Measurements from ENCODE around the gene TTLL11.

TTLL11 gene

DNA sequence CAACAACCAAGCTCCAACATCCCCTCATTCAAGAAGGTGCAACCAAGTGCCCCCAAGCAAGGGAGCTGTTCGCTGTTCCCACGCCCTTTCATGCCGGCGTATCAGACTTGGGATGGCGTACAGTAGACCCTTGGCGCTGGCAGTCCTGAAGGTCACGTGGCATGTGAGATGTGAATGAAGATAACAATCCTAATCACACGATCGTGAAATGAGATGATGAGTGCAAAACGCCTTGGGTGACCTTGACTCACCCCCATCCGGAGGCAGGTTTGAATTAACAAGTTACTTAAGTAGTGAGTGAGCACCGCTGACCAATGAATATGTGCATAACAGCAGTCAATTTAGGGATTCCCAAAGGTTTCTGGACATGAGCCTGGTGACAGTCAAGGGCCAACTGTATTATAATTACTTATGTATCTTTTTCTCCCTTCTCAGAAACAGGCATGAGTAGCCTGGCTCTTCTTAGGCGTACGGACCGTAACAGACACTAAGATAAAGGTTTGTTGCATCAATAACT is 150.2 kb downstream of the TTLL11 start:
- no peak for DNase-seq (ENCODE audit: low spot score)

DNA sequence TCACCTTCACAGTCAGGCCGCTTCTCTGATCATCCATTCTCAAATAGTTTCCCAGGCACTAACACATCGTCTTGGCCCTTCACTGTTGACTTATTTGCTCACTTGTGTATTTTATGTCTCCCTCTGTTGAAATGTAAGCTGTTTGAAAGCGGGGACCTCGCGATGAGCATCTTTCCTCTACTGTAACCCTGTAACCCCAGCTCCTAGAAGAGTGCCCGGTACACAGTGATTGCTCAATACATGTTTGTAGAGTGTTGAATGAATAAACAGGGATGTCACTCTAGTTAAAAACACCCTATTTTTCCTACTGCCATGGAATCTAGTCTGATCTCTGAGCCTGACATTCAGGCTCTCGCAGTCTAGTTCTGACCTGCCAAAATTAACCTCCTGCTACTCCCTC is 150.8 kb downstream of the TTLL11 start:
- no peak for DNase-seq (ENCODE audit: low spot score)

DNA sequence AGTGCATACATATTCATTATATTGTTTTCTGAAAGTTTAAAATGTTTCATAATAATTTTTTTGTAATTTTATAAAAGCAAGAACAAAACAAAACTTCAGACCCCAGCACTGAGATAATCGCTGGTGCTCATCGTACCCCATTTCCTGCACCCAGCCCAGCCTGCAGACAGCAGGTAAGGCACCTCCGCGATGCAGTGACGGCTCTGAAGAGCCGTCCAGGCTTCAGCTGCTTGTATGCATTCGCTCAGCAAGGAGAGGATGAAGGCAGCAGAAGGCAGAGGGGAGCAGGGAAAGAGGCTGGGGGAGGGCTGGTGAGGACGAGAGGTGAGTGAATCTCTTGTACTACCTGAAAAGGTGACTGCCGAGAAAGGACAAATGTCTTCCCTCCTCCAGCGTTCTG is 153.5 kb downstream of the TTLL11 start:
- DNase-seq (ENCODE audit: low spot score): no peak

DNA sequence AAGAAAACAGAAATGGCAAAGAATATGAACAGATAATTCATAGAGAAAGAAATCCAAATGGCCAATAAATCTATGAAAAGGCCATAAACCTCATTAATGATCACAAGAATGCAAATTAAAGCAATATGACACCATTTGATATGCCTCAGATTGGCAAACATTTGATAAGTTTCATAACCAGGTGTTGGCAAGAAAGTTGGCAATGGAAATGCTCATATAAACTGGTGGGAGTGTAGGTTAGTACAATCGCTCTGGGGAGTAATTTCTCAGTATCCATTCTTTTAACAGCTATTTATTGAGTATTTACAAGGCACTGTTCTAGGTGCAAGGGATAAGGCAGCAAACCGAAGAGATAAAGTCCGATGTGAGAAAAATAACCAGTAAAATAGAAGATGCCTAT is 154.5 kb downstream of the TTLL11 start:
- DNase-seq (ENCODE audit: low spot score): no peak

DNA sequence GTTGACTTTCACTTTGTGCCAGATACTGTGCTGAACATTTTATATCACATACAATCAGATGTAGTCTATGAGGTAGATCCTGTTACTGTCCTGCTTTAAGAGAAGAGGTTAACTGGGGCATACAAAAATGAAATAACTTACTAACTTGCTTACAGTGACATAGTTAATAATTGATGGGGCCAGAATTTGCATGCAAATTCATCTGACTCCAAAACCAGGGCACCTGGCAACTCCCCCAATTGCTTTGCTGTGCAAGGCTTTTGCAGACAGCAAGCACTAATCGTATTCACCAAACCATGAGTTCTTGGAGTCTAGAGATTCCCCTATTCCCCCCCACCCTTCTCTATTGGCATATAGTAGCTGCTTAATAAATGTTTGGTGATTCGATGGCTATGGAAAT is 155.9 kb downstream of the TTLL11 start:
- DNase-seq (ENCODE audit: low spot score): no peak

DNA sequence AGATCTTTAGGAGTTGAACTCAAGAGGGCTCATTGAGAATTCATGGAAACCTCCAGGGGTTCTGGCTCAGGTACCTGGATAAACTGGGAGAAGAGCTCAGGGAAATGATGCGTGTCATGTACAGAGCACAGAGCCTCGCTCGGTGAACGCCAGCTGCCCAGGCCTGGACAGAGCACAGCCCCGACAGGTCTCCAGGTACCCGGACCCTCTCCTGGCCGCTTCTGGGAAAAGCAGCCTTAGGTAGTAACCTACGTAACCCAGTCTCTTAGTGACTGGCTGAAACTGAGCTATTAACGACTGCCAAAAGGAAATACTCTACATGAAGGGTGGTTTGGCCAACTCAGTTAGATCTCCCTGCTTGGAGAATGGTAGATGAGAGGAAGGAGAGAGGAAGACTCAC is 157.4 kb downstream of the TTLL11 start:
- DNase-seq (ENCODE audit: low spot score): no peak

DNA sequence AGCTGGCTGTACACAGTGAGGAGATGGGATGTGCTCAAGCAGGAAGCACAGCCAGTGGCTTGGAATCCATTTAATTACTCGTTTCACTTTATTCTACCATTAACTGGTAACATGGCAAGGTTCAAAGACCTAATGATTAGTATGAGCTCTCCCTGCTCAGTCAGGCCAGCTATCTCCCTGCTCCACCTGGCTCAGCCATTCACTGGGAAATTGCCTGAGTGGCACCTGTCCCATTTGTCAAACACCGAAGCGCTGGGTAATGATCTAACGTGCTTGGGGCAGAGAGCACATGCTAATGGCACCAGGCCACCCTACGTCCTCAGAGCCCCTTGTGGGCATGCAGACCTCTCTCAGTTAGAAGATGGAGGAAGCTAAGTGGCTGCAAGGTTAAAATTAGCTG is 162.2 kb downstream of the TTLL11 start:
- no peak for DNase-seq (ENCODE audit: low spot score)

DNA sequence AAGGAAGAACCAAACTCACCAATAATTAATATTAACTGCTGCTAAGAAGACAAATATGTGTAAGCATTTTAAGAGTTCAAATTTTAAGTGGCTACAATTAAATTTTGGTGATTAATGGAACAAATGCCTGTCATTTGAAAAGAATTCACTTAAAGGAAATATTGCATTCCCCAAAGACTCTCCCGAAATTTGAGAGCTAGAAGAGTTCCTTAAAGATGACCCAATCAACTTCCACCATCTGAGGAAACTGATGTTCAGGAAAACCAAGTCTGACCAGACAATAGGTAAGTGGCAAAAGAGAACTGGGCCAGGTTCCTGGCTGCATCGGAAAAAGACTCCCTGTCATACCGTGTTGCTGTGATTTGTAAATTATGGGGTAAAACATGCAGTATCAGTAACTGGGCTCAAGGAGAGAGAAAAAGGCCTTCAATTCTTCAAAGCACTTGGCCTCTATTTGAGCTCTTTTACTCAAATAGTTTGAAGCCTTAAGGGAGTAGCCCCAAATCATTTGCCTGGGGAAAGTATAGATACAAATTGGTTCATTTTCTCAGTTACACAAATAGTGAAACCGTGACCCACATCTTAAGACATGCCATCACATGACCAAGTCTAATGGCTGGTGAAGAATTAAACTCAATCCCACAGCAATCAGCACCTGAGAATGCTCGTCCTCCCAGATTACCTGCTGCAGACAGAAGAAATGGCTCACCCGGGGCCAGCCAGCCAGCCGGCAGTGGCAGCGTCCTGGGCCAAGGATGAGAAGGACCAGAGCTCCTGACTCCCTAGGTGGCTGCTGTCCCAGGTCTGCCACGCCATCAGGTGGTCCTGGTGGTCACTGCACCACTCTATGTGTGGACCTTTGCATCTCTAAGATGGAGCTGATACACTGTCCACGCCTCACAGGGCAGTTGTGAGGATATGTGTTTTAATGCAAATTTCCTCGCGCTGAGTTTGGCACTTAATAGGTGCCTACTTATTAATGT is 162.9 kb downstream of the TTLL11 start:
- DNase-seq (ENCODE audit: low spot score): no peak

DNA sequence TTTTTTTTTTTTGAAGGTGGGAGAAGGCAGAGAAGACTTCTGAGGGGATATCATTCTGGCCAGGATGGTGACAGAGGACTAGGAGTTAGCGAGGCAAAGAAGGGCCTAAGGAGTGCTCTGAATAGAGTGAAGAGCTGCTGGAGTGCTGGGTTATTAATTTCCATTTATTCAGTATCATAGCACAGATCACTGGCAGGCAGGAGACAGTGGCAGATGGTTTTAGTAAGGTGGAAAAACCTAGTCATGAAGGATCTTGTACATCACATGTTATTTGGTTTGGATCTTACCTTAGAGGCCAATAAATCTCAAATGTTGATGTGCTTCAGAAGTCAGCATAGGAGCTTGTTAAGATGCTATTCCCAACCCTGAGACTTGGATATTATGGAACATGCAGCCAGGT is 165.5 kb downstream of the TTLL11 start:
- no peak for DNase-seq (ENCODE audit: low spot score)

DNA sequence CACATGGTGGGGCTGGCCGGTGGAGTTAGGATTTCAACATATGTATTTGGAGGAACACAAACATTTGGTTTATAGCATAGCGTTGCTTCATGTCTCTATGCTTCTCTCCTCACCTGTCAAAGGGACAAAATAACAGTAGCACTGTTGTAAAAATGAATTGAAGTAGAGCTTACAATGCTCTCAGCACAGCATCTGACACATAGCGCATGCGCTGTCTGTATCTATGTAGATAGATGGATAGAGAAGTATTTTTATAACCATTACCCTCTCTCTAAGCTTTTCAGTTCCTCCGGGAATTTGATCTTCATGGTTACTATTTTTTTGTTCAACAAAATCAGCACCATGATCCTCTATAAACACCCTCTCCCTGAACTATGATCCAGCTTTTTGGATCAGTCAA is 166.0 kb downstream of the TTLL11 start:
- DNase-seq (ENCODE audit: low spot score): no peak

DNA sequence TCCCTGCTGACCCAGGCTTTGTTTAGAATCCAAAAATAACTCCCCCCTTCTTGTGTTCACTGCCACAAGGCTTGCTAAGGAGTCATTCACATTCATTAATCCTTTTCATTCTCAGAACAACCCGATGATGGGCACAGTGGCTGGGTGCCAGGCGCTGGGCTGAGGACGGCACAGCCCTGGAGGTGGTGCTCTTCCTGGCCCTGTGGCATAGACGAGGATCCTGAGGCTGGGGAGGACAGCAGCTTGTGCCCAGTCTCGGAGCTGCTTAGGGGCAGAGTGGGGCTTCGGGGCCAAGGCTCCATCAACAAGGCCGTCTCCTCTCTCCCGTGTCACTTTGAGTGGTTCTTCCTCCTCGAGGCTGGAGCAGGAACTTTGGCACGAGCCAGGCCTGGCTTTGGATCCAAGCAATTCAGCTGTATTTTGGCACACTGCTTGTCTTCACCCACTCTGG is 166.7 kb downstream of the TTLL11 start:
- DNase-seq (ENCODE audit: low spot score): no peak

DNA sequence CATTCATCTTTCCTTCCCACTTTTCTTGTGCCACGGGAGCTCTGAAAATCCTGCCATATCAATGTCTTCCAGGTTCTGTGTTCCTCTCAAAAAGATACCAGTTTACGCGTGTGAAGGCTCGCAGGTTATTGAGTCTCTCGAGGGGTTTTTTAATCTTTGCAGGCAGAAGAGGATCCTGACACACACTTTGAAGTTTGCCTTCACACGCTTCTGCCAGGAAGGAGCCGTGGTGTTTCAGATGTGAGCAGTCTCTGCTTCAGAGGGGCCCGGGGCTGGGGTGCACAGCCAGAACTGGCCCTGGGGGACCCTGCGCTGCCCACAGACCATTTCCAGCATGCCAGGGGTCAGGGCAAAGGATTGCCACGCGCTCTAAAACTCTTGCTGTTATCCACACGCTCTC is 167.2 kb downstream of the TTLL11 start:
- DNase-seq (ENCODE audit: low spot score): no peak

DNA sequence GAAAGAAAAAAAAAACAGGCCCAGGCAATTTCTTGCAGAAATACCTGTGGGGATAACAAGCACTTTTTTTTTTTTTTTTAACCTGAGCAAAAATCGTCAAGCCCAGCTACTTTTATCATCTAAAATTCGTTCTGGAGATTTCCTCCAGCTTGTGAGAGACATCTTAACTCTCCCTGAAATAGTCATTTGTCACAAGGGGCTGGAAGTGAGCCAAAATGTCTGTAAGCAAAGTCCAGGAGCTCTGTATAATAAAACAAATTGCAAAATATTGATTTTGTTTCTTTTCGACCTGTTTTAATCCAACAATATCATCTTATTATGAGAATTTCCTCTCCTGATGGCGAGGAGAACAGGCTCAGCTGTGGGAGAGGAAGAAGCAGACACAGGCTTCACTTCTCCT is 168.4 kb downstream of the TTLL11 start:
- DNase-seq (ENCODE audit: low spot score): no peak

DNA sequence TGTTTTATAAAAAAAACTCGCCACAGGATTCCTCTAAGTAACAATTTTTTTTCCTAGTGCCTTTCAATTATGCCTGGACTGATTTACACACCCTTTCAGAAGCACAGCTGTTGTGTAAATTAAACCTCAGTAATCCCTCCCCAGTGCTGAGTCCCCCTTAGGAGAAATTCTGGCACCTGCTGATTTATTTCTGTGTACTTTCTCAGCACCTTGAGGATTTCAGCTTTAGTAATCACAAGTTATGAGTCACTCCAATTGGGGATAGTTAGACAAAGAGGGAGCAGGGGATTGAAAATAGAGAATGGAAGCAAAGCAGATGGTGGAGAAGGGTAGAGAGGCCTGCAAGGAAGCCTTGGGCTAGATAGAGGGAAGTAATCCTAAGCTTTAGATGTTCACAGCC is 171.7 kb downstream of the TTLL11 start:
- DNase-seq (ENCODE audit: low spot score): no peak

DNA sequence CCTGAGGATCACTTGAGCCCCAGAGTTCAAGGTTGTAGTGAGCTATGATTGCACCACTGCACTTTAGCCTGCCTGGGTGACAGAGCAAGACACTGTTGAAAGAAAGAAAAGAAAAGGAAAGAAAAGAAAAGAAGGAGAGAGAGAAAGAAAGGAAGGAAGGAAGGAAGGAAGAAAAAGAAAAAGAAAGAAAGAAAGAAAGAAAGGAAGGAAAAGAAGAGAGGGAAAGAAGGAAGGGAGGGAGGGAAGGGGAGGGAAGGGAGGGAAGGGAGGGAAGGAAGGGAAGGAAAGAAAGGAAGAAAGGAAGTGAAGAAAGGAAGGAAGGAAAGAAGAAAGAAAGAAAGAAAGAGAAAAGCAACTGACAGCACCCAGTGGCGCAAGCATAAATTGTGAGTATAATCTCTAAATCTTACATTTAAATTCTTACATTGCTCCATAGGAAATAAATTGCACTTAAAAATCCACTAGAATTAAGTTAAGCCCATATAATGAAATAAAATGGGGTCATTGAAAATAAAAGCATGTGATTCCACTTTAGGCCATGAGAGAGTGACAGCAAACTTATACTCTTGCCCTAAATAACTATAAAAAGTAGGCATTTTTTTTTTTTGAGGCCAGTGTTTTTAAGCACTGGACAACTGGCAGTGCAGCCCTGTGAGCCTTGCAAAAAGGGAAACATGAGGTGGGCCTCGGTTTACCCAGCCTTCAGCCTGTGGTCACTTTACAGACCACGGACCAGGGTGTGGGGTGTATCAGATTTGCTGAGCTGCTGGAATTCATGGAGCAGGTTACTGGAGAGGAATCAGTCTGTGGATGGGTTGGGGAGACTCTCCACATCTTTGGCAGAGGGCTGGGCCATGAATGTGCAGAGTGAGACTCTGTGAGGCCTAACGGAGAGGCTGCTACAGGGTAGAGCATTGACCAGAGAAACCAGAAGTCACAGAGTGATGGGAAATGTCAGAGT is 175.5 kb downstream of the TTLL11 start:
- no peak for DNase-seq (ENCODE audit: low spot score)

DNA sequence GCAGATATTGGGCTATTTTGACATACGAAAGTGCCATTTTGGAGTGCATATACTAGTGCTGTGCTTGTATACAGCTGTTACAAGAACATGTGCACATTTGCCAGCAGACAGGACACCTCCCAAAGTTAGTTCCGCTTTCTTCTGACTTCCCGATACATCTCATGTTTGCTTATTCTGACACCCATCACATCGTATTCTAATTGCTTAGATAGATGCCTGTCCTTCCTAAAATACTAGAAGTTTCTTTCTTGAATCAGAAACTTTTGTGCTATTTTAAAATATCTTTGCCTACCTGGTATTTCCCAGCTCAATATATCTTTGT is 177.8 kb downstream of the TTLL11 start:
- DNase-seq (ENCODE audit: low spot score): no peak

DNA sequence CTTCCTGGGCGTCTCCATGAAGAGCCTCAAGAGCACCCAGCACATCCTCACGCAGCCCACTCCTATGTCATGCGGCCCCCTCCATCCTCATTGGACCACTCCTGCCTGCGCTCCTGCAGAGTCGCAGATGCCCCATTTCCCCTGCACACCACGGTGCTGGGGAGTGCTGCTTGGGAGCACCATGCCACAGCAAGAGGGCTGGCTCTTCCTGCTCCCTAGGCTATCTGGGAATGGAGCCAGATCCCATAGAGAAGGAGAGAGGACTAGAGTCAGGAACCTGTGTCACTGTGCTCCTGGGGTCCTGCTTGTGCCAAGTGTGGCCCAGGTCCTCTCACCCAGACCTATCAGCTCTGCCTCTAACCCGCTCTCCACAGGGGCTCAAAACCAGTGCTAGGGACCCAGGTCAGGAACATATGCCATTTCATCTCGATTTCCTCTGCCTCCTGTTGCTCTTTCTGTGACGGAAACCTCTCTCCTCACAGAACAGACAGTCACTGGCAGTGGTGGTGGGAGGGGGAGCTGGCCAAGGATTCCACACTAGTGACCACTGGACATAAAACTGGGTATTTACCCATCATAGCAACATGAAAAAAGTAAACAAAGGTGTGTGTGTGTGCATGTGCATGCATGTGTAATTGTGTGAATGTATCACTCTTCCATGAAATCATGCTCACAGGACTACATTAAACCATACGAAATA is 178.4 kb downstream of the TTLL11 start:
- DNase-seq (ENCODE audit: low spot score): no peak

DNA sequence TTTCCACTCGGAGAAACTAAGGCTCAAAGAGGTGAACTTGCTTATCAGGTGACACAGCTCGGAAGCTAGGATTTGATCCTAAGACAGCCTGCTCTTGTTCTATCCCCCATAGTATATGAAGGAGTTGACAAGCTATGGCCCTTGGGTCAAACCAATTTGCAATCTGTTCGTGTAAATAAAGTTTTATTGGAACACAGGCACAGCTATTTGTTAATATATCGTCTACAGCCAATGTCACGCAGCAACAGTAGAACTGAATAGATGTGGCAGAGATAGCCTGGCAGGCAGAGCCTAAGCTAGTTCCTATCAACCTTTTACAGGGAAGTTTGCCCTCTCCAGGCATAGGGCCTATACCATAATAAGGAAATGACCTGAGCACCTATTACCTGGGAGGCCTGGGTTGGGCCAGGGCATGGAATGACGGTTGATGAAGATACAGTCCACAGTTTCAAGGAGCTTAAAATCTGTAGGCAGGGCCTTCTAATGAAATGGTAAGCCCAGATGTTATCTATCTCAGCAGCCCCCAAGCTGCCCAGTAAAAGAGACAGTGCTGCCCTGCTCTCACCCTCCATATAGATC is 179.0 kb downstream of the TTLL11 start:
- no peak for DNase-seq (ENCODE audit: low spot score)

DNA sequence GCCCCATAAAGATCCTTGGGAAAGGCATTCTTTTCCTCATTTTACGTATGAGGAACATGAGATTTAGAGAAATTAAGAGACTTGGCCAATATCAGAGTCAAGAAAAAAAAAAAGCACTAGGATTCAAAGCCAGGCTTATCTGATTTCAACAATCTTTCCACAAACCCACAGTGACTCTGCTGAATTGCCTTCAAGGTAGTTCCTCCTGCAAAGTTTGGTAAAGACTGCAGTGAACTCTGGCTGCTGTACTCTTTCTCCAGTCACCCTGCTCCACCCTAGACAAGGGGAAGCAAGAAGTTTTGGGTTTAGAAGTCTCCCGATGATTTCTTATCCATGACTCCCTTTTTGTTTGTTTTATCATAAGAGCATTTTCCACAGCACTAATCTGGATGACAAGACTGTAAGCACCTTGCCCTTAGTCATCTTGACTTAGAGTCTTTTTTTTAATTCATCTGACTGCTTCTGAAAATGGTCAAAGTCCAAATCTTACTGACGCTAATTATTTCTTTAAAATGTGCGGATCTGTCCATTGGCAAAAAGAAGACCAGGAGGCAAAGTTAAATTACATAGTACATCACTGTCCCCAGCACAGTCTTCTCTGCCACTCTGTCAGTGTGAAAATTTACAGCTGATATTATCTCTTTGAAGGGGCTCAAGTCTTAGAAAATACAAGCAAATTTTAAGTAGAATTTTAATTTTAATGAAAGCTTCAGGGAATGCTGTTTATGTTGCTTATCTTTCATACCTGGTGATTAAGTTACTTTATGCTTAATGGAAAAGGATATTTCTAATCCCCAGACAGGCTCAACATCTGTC is 180.1 kb downstream of the TTLL11 start:
- no peak for DNase-seq (ENCODE audit: low spot score)

DNA sequence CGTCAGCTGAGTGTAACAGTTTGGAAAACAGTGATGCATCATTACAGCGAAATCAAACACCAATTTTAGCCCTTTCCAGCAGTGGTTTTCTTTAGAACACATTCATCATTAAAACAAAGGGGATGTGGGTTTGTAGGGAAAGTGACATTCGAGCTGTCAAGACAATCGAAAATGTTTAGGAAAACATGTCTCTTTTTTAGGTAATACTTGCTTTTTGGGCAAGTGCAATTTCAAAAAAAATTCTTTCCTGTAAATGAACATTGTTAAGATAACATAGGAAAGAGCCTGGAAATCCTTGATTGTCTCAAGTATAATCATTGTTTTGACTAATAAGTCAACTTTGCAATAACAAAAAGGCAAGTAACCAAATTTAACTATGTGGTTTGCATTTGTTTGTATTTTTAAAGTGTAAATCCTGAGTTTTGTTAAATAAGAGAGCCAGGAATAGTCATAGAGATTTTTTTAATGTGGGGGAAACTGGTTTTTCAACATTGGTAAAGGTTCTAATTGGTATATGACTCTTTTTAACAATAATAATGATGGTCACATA is 182.5 kb downstream of the TTLL11 start:
- DNase-seq (ENCODE audit: low spot score): no peak

DNA sequence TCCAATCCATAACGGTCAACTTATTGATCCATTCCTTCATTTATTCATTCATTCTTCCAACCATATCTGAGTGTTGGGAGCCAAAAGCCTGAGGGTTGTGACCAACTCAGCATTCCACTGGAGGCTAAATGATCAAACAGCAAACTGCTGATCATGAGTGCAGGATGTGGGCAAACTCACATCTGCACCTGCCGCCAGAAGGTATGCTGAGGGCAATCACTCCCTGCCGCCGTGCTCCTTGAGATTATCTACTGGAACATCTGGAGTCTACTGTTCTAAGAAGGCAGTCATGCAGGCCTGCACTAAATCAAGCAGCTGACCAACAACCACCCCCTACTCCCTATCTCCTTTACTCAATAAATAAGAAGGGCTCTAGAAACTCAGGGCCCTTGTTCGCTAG is 184.0 kb downstream of the TTLL11 start:
- no peak for DNase-seq (ENCODE audit: low spot score)

All from AG08396 (cell line).